Heart left ventricle (tissue), 16 donors: ENCODE data around the gene ARFGAP1. TPM values are rescaled to one million over a fixed set of nuclear protein-coding genes. Genes with fewer than 3 reads are reported as not detected.

ENCODE experiments used
- ATAC-seq, 4 donors: fragments of 200-7000 bp; cut with Tn5 transposase; one replicate each; pipeline ENCODE4 v1.9.1; 2020 to 2022; ENCODE audit warnings: moderate library complexity in 4 of 4, mild to moderate bottlenecking in 3 of 4, moderate number of reproducible peaks in 1 of 4
- DNase-seq, 5 donors: peaks; one replicate each; pipeline ENCODE4 v3.0.0-alpha.2; 2020
- H3K27ac ChIP-seq, 12 donors: fragments of 200-600 bp; sonication (generic) in 4 of 12; one replicate each; pipeline versions ENCODE4 v1.5.0 to v1.8.0; 2016 to 2022; ENCODE audit warnings: mild to moderate bottlenecking in 2 of 12
- H3K27me3 ChIP-seq, 9 donors: fragments of 200-600 bp; sonication (generic) in 2 of 9; one replicate each; pipeline versions ENCODE4 v1.5.1 to v1.8.0; 2016 to 2022; ENCODE audit warnings: mild to moderate bottlenecking in 3 of 9
- H3K36me3 ChIP-seq, 9 donors: fragments of 200-600 bp; sonication (generic) in 2 of 9; one replicate each; pipeline versions ENCODE4 v1.5.0 to v1.8.0; 2018 to 2022; ENCODE audit warnings: mild to moderate bottlenecking in 2 of 9
- H3K4me1 ChIP-seq, 12 donors: fragments of 200-600 bp; sonication (generic) in 4 of 12; one replicate each; pipeline versions ENCODE4 v1.5.0 to v1.8.0; 2016 to 2022; ENCODE audit warnings: mild to moderate bottlenecking in 3 of 12
- H3K4me3 ChIP-seq, 12 donors: fragments of 200-600 bp; sonication (generic) in 4 of 12; one replicate each; pipeline versions ENCODE4 v1.5.0 to v1.8.0; 2017 to 2022; ENCODE audit warnings: mild to moderate bottlenecking in 9 of 12, moderate library complexity in 4 of 12
- H3K9me3 ChIP-seq, 12 donors: fragments of 200-600 bp; sonication (generic) in 4 of 12; one replicate each; pipeline versions ENCODE4 v1.5.0 to v1.8.0; 2016 to 2022; ENCODE audit warnings: mild to moderate bottlenecking in 1 of 12
- CTCF ChIP-seq, 12 donors: fragments of 200-600 bp; sonication (generic) in 4 of 12; IDR thresholded peaks; one replicate each; pipeline versions ENCODE4 v1.5.0 to v1.8.0; 2018 to 2022; ENCODE audit warnings: antibody characterized with exemption in 12 of 12, mild to moderate bottlenecking in 5 of 12
- POLR2A ChIP-seq, 2 donors: fragments of 450-650 bp; IDR thresholded peaks; one replicate each; pipeline ENCODE4 v1.6.1; 2017; ENCODE audit warnings: antibody characterized with exemption in 2 of 2, mild to moderate bottlenecking in 2 of 2, moderate library complexity in 2 of 2
- WGBS, 4 donors: extraction: QIAGEN DNeasy Blood & Tissue Kit in 2 of 4; methylation state at CpG; one replicate each; pipeline versions ENCODE4 v1.1.5 to v1.1.7; 2013 to 2018; 5-methylcytosine and 5-hydroxymethylcytosine counted together
- intact Hi-C, 10 donors: fragments of 100-400 bp; cut with DNase I; formaldehyde crosslinking; loops; one replicate each; pipeline versions ENCODE4 v1.11.1 to v1.14.2; 2022
- long read RNA-seq, 3 donors: library from polyadenylated mRNA; unstranded; transcript quantifications; one replicate each; pipeline ENCODE4 v2.0.0, GENCODE V29; 2020 to 2021
- polyA plus RNA-seq, 2 donors: library from polyadenylated mRNA; stranded (reverse); fragments of 200-250 nt; gene quantifications; one replicate each; pipeline ENCODE4 v1.2.3, GENCODE V29; 2013
- total RNA-seq, 9 donors: library from RNA; depleted of rRNA in 2 of 9; stranded (reverse); fragments of >200 nt in 2 of 9; fragmentation: NEBNext Ultra II Directional in 3 of 9; extraction: Animal tissue kit (Norgen Biotek cat#: 25700) in 3 of 9; gene quantifications; one replicate each; pipeline versions ENCODE4 v1.1.0 to v1.2.4, GENCODE V29; 2016 to 2023
- donor health status: ischemic (EF 13 %, LVEDD 7.1; RV severe dilation, severe dysfunction).
- donor health status: healthy with polysubstance abuse.
- donor health status: DM: no; HTN: yes; CAD: no.
- donor health status: DM: no; HTN: no; CAD: no.
- donor health status: ischemic (EF 25% LVEDD 6.9; RV normal size, moderate dysfunction).
- donor health status: ischemic (EF 25% LVEDD 5.7; RV mildly dilated, moderate dysfunction).
- donor health status: healthy.
- donor health status: DM: yes; HTN: yes; CAD: no.
- donor health status: ischemic (EF 35%, LVEDD 5.7; RV mildly dilated, moderate dysfunction).
- donor health status: nonischemic (EF 11% LVEDD 7.7; RV severe dilation, severe dysfunction).
- donor health status: DM: yes; HTN: yes; CAD: no.
- donor health status: PGD.
- donor health status: ischemic (EF 29% LVEDD 5.4; RV normal size, mild dysfunction).
- donor health status: nonischemic (EF 23%, LVEDD 6.1; RV moderate dilation, normal function).

Gene ARFGAP1
- total RNA-seq (10 to 100 TPM; 14.3 to 51.6 (median 29.2) TPM), polyA plus RNA-seq (10 to 100 TPM; 41.8 to 43.8 TPM)
- long read RNA-seq, donor 1, transcript ARFGAP1-203 (13 exons, 3,281 nt), result major isoform, 14 of 43 reads
- long read RNA-seq, donor 1, partial matches to known transcripts, result 20 of 43 reads
- long read RNA-seq, donor 1, other reads (novel, unspliced or antisense), result 5 of 43 reads
- long read RNA-seq, donor 2, transcript ARFGAP1-203 (13 exons, 3,281 nt), result major isoform, 44 of 83 reads
- long read RNA-seq, donor 2, partial matches to known transcripts, result 7 of 83 reads
- long read RNA-seq, donor 2, other reads (novel, unspliced or antisense), result 28 of 83 reads
- long read RNA-seq, donor 3, transcript ARFGAP1-203 (13 exons, 3,281 nt), result major isoform, 16 of 38 reads
- long read RNA-seq, donor 3, partial matches to known transcripts, result 13 of 38 reads
- long read RNA-seq, donor 3, other reads (novel, unspliced or antisense), result 4 of 38 reads

GRCh38 chr20:63272105-63273058, at the start of gene ARFGAP1:
TSS of gene ARFGAP1 (plus strand) at chr20:63272813. CDS start at chr20:63275581, 2,768 bp downstream.
- H3K27me3 ChIP-seq, result peaks cover 0 to 9% (median 2%) of the 10 kb centered on the region in 9 donors
- H3K9me3 ChIP-seq, result no peaks in the 10 kb centered on the region
- H3K4me1 ChIP-seq, result peaks cover 2 to 29% (median 20%) of the 10 kb centered on the region in 12 donors
- WGBS, 4 donors, result 1 to 6% (median 3%) methylated on average over 11 to 97 of the region's 97 CpGs
- peaks cover 0 to 22% (median 15%) of the 10 kb centered on the region in 9 donors for H3K36me3 ChIP-seq
- peak within 1 kb of the TSS; percentile 76 to 96 (median 88) for H3K4me3 ChIP-seq
- intact Hi-C loops, result loop anchor here in 2 of 10 donors (5.0 kb wide), 1 partner anchor 55 kb away; the partner anchor contains the start of gene YTHDF1 (in 2 of the 2)
- TF ChIP-seq POLR2A (IDR thresholded peaks at IDR 0.05) (peak in 1 of 2 donors; percentile 88), CTCF (IDR thresholded peaks at IDR 0.05) (no peak)
- peak within 1 kb of the TSS in 11 of 12 donors; percentile 17 to 84 (median 69) for H3K27ac ChIP-seq
- peak; percentile 94 to 98 (median 98) for ATAC-seq
- peak; percentile 91 to 95 (median 94) for DNase-seq

- Histone ChIP-seq H3K27ac (no peak overlapping the region), H3K4me3 (no peak overlapping the region), H3K4me1 (peaks cover 0 to 11% (median 4%) of the 10 kb centered on the region in 12 donors), H3K9me3 (no peaks in the 10 kb centered on the region), H3K36me3 (no peaks in the 10 kb centered on the region), H3K27me3 (peaks cover 0 to 7% (median 0%) of the 10 kb centered on the region in 9 donors)
- intact Hi-C loops, result loop anchor here in 2 of 10 donors (2.0 to 5.0 kb wide), 2 partner anchors 46 to 158 kb away; no protein-coding TSS in a partner anchor
- TF ChIP-seq CTCF (IDR thresholded peaks at IDR 0.05) (peak; percentile 52 to 72 (median 58)), POLR2A (IDR thresholded peaks at IDR 0.05) (no peak)
- WGBS, 4 donors, result 42 to 61% (median 49%) methylated on average over 9 to 12 of the region's 12 CpGs
- peak in 2 of 4 donors; percentile 27 to 49 for ATAC-seq
- DNase-seq, result no peak
Measured at GRCh38 chr20:63223121-63223825, 49.3 kb upstream of the ARFGAP1 start.

GRCh38 chr20:63223826-63224207, 48.8 kb upstream of the ARFGAP1 start:
- H3K9me3 ChIP-seq, result no peaks in the 10 kb centered on the region
- H3K4me1 ChIP-seq, result peaks cover 0 to 11% (median 4%) of the 10 kb centered on the region in 12 donors
- intact Hi-C loops, result loop anchor here in 2 of 10 donors (2.0 to 5.0 kb wide), 2 partner anchors 47 to 157 kb away; no protein-coding TSS in a partner anchor
- ATAC-seq, result no peak
- 78 to 91% (median 83%) methylated on average over 4 to 6 of the region's 6 CpGs for WGBS, 4 donors
- TF ChIP-seq POLR2A (IDR thresholded peaks at IDR 0.05) (no peak), CTCF (IDR thresholded peaks at IDR 0.05) (no peak)
- peaks cover 0 to 7% (median 0%) of the 10 kb centered on the region in 9 donors for H3K27me3 ChIP-seq
- no peak overlapping the region for H3K4me3 ChIP-seq
- no peak overlapping the region for H3K27ac ChIP-seq
- DNase-seq, result no peak
- H3K36me3 ChIP-seq, result no peaks in the 10 kb centered on the region
